ENCODE data around the gene MSI2. TPM values are rescaled to one million over a fixed set of nuclear protein-coding genes. Genes with fewer than 3 reads are reported as not detected.
A peak's percentile ranks its signal among the peaks of the same experiment; 100 is the strongest.

MSI2 gene
- total RNA-seq, 1 donor from 2014 or later: 140 TPM

DNA sequence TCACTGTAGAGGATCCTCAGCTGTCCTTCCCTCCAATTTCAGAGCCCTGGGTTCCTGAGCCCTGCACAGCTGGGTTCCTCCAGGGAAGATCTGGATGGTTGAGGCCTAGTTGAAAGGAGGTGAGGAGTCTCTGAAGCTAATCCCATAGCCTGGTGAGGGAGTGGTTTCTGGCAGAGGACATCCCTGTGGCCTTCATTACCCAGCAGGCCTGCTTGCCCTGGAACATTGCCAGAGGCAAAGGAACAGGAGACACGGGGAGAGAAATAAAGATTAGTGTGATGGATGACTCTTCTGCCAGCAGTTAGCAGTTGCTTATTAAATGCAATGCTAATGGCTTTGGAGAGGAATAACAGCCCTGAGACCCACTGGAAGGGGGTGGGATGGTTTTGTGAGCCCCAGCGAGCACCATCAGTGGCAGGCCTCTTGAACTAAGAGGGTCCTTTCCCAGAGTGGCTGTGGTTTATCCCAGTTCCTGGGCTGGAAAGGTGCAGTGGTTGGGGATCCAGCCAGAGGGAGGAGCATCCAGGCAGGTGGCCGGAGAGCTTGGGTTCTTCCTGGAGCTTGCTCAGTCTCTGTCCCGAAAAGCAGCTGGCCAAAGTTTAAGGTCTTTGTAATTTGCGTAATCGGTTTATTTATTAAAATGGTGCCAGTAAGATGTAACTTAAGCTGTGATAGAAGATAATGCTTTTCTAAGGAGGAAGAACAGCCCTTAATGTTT, 279.1 kb downstream of the MSI2 start:
- H3K4me1 Mint-ChIP-seq: peaks cover 86% of the 10 kb centered on the region
- peak overlapping the region; percentile 75 for H3K4me3 Mint-ChIP-seq
- H3K27me3 Mint-ChIP-seq (ENCODE audit: low read depth): no peaks in the 10 kb centered on the region
- no peaks in the 10 kb centered on the region for H3K36me3 Mint-ChIP-seq (ENCODE audit: low read depth)
- TF ChIP-seq, protein P1, sequence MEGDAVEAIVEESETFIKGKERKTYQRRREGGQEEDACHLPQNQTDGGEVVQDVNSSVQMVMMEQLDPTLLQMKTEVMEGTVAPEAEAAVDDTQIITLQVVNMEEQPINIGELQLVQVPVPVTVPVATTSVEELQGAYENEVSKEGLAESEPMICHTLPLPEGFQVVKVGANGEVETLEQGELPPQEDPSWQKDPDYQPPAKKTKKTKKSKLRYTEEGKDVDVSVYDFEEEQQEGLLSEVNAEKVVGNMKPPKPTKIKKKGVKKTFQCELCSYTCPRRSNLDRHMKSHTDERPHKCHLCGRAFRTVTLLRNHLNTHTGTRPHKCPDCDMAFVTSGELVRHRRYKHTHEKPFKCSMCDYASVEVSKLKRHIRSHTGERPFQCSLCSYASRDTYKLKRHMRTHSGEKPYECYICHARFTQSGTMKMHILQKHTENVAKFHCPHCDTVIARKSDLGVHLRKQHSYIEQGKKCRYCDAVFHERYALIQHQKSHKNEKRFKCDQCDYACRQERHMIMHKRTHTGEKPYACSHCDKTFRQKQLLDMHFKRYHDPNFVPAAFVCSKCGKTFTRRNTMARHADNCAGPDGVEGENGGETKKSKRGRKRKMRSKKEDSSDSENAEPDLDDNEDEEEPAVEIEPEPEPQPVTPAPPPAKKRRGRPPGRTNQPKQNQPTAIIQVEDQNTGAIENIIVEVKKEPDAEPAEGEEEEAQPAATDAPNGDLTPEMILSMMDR (conservative IDR thresholded peaks at IDR 0.05): no peak
- no peak for DNase-seq (ENCODE audit: low read depth, low spot score)
- H3K27ac Mint-ChIP-seq (ENCODE audit: unreplicated experiment): peak overlapping the region; percentile 96
- no peaks in the 10 kb centered on the region for H3K9me3 Mint-ChIP-seq

DNA sequence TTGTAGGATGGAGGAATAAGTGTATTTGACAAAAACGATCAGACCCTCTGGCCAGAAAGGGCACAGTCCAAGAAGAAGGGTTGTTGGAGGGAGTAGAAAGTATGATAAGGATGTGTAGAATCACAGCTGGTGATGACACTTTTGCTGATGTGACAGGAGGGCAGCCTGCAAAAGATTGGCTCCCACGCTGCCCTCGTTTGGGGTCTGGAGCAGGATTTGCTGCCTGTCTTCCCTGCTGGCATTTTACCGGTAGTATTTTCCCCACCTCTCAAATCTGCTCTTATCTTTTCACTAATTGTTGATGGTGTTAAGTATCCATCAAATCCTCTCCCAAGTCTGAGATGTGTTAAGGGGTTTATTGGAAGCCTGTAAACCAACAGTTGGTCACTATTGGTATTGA, 280.0 kb downstream of the MSI2 start:
- Mint-ChIP-seq H3K4me3 (peak overlapping the region; percentile 75), H3K4me1 (peaks cover 86% of the 10 kb centered on the region), H3K36me3 (ENCODE audit: low read depth) (no peaks in the 10 kb centered on the region), H3K27me3 (ENCODE audit: low read depth) (no peaks in the 10 kb centered on the region), H3K9me3 (no peaks in the 10 kb centered on the region), H3K27ac (ENCODE audit: unreplicated experiment) (peak overlapping the region; percentile 96)
- no peak for DNase-seq (ENCODE audit: low read depth, low spot score)
- TF ChIP-seq, protein P1 (conservative IDR thresholded peaks at IDR 0.05): no peak

DNA sequence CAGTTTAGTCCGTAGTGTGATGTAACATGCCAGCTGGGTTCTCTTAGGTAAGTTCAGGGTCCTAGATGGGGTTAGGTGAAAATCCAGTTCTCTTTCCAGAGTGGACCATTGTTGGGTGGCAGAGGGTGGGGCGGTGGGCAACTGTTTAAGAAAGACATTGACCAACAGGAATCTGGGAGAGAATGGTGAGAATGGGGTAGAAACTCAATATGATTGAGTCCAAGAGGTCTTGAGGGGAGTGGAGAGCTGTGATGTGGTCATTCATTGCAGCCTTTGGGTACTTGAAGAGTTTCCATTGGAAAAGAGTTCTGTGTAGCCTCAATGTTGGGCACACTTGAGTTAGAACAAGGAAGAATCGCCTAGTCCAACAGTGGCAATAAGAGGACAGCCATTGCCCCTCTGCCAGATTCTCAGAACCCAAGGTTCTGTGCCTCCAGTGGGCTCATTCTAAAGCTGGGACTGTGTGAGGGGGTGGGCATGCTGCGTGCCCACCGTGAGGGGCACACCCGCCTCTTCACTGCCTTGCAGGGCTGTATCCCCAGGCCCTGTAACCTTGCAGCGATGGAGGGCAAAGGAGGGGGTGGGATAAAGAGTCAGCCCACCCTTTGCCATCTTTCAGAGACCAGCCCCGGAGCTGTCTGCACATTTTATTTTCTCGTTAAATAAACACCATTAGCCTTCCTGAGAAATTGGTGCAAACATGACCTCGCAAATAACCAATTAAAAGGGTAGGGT, 280.6 kb downstream of the MSI2 start:
- peaks cover 85% of the 10 kb centered on the region for H3K4me1 Mint-ChIP-seq
- H3K27me3 Mint-ChIP-seq (ENCODE audit: low read depth): no peaks in the 10 kb centered on the region
- H3K9me3 Mint-ChIP-seq: no peaks in the 10 kb centered on the region
- DNase-seq (ENCODE audit: low read depth, low spot score): no peak
- TF ChIP-seq, protein P1 (conservative IDR thresholded peaks at IDR 0.05): no peak
- H3K27ac Mint-ChIP-seq (ENCODE audit: unreplicated experiment): peak overlapping the region; percentile 96
- peak overlapping the region; percentile 75 for H3K4me3 Mint-ChIP-seq
- H3K36me3 Mint-ChIP-seq (ENCODE audit: low read depth): no peaks in the 10 kb centered on the region

DNA sequence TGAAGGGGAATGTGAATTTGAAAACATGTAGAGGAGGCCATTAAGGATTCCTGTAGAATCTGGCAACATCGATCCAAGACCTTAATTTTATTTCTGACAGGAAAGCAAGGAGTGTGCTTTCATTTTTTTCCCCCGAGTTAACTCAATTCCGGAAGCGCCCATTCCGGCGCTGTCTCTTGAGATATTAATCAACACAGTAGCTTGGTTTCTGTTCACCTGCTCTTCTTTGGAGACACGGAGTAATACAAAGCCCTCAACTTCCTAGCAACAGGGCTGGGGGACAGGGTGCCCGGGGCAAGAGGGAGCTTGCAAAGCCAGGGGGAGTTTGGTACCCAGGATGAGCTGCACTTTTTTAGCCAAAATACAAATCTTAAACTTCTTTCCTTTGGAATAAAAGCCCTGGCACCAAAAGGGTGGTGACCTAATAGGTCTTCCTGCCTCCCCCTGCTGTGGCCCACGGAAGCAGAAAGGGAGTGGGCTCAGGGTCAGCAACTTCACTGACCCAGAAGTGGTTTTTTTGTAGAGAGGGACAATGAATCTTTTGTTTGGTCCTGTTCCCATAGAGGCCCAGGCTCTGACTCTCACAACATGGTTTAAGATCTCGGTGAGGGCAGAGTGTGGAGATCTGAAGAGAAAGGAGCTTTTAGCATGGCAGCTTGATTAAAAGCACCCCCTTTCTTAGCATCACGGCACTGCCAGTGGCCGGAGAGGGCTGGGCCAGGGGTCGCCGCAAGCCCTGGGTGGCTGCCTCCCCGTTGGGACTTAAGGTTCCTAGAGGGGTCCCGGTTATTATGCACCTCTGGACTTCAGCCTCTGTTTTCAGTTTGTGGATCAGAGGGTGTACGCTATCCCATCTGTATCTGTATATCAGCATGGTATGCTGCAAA, 281.4 kb downstream of the MSI2 start:
- Mint-ChIP-seq H3K9me3 (no peaks in the 10 kb centered on the region), H3K4me1 (peaks cover 86% of the 10 kb centered on the region), H3K27ac (ENCODE audit: unreplicated experiment) (peak overlapping the region; percentile 96), H3K27me3 (ENCODE audit: low read depth) (no peaks in the 10 kb centered on the region), H3K36me3 (ENCODE audit: low read depth) (no peaks in the 10 kb centered on the region), H3K4me3 (peak overlapping the region; percentile 75)
- peak; percentile 58 for DNase-seq (ENCODE audit: low read depth, low spot score)
- TF ChIP-seq, protein P1 (conservative IDR thresholded peaks at IDR 0.05): no peak

DNA sequence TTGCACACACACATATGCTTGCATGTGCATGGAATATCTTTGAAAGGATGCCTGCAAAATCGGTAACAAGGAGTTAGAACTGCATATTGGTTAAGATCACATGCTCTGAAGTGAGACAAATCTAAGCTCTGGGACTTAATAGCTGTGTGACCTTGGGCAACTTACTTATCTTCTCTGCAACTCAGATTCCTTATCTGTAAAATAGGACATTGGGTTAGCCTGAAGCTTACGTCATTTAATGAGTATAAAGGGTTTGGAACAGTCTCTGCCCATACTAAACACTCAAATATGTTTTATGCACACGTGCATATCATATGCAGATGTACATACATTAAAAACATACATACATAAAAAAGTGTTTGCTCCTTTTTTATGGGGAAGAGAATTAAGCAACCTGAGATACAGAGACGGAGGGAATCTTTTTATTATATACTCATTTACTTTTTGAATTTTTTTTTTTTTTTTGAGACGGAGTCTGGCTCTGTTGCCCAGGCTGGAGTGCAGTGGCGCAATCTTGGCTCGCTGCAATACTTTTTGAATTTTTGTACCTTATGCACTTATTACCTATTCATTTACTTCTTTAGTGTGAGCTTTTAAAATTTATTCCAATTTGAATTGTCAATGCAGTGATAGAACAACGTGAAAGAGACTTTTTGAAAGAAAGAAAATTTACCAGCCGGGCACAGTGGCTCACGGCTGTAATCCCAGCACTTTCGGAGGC, 282.6 kb downstream of the MSI2 start:
- Mint-ChIP-seq H3K27ac (ENCODE audit: unreplicated experiment) (peak overlapping the region; percentile 96), H3K4me1 (peaks cover 90% of the 10 kb centered on the region), H3K4me3 (peak overlapping the region; percentile 75)

More for the DNA sequence above, 282.6 kb downstream of the MSI2 start:
- no peak for DNase-seq (ENCODE audit: low read depth, low spot score)
- TF ChIP-seq, protein P1 (conservative IDR thresholded peaks at IDR 0.05): no peak
- H3K9me3 Mint-ChIP-seq: no peaks in the 10 kb centered on the region
- H3K36me3 Mint-ChIP-seq (ENCODE audit: low read depth): no peaks in the 10 kb centered on the region
- H3K27me3 Mint-ChIP-seq (ENCODE audit: low read depth): no peaks in the 10 kb centered on the region

Data from neural crest cell (in vitro differentiated cells).